KMS-11 (cell line): ENCODE results near the gene VPS4A.
A peak's percentile ranks its signal among the peaks of the same experiment; 100 is the strongest.

ENCODE experiments used
- H2AFZ ChIP-seq: fragments of 200-600 bp; sonication (generic); 2 replicates; pipeline ENCODE4 v1.6.1; 2016; ENCODE audit warnings: antibody characterized with exemption, mixed run types, low read depth
- H3K27ac ChIP-seq: fragments of 200-600 bp; sonication (generic); 2 replicates; pipeline ENCODE4 v1.6.1; 2016; ENCODE audit warnings: mild to moderate bottlenecking, mixed run types
- H3K27me3 ChIP-seq: fragments of 200-600 bp; sonication (generic); 2 replicates; pipeline ENCODE4 v1.6.1; 2017; ENCODE audit warnings: mild to moderate bottlenecking, low read depth, mixed run types, moderate library complexity; ENCODE audit not compliant: insufficient read depth
- H3K36me3 ChIP-seq: fragments of 200-600 bp; sonication (generic); 2 replicates; pipeline ENCODE4 v1.6.1; 2017; ENCODE audit warnings: mild to moderate bottlenecking, mixed run types; ENCODE audit not compliant: insufficient read depth
- H3K4me1 ChIP-seq: fragments of 200-600 bp; sonication (generic); 2 replicates; pipeline ENCODE4 v1.6.1; 2016; ENCODE audit warnings: mild to moderate bottlenecking, low read depth, mixed run types; ENCODE audit not compliant: poor library complexity, severe bottlenecking
- H3K4me2 ChIP-seq: fragments of 200-600 bp; sonication (generic); 2 replicates; pipeline ENCODE4 v1.7.0; 2016; ENCODE audit warnings: mild to moderate bottlenecking, mixed run types
- H3K4me3 ChIP-seq: fragments of 200-600 bp; sonication (generic); IDR thresholded peaks from 2 replicates; pipeline ENCODE4 v1.6.1; 2017; ENCODE audit warnings: low read depth, low read length, mixed read lengths; ENCODE audit not compliant: insufficient read depth
- H3K79me2 ChIP-seq: fragments of 200-600 bp; sonication (generic); 2 replicates; pipeline ENCODE4 v1.6.1; 2016; ENCODE audit warnings: low read depth, mixed run types; ENCODE audit not compliant: insufficient read depth
- H3K9ac ChIP-seq: fragments of 200-600 bp; sonication (generic); 2 replicates; pipeline ENCODE4 v1.6.1; 2016; ENCODE audit warnings: mild to moderate bottlenecking, mixed run types
- H4K20me1 ChIP-seq: fragments of 200-600 bp; sonication (generic); 2 replicates; pipeline ENCODE4 v1.6.1; 2016; ENCODE audit warnings: mild to moderate bottlenecking, mixed run types; ENCODE audit not compliant: insufficient read depth
- TF ChIP-seq, protein P1 (sequence below): fragments of 200-600 bp; sonication (generic); conservative IDR thresholded peaks from 2 replicates; pipeline ENCODE4 v1.6.1; 2017; ENCODE audit warnings: low read depth, mild to moderate bottlenecking, antibody characterized with exemption, low read length, moderate library complexity, mixed read lengths

Gene VPS4A

DNA sequence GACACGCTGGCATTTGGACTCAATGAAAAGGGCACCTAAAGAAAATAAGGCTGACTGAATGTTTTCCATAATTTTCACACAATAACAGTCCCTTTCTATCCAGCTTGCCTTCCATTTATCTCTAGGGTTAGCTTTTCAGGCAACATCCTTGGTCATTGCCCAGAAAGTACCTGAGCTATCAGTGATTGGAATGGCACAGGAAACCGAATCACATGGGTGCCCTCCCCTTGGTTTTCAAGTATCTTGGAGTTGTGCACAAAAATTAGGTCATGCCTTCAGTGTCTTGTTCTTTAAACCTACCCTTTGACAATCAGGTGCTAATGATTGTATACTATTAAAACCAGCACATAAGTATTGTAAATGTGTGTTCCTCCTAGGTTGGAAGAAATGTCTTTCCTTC lies 3.3 kb upstream of the VPS4A start:
- Histone ChIP-seq H3K79me2 (peaks cover 13% of the 10 kb centered on the region), H3K4me1 (peaks cover 24% of the 10 kb centered on the region), H3K36me3 (no peaks in the 10 kb centered on the region), H4K20me1 (no peaks in the 10 kb centered on the region), H3K27ac (no peak overlapping the region), H3K4me2 (no peak overlapping the region), H3K27me3 (no peaks in the 10 kb centered on the region), H2AFZ (no peak overlapping the region), H3K9ac (no peak overlapping the region), H3K4me3 (no peak overlapping the region)
- TF ChIP-seq, protein P1, sequence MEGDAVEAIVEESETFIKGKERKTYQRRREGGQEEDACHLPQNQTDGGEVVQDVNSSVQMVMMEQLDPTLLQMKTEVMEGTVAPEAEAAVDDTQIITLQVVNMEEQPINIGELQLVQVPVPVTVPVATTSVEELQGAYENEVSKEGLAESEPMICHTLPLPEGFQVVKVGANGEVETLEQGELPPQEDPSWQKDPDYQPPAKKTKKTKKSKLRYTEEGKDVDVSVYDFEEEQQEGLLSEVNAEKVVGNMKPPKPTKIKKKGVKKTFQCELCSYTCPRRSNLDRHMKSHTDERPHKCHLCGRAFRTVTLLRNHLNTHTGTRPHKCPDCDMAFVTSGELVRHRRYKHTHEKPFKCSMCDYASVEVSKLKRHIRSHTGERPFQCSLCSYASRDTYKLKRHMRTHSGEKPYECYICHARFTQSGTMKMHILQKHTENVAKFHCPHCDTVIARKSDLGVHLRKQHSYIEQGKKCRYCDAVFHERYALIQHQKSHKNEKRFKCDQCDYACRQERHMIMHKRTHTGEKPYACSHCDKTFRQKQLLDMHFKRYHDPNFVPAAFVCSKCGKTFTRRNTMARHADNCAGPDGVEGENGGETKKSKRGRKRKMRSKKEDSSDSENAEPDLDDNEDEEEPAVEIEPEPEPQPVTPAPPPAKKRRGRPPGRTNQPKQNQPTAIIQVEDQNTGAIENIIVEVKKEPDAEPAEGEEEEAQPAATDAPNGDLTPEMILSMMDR: no peak

DNA sequence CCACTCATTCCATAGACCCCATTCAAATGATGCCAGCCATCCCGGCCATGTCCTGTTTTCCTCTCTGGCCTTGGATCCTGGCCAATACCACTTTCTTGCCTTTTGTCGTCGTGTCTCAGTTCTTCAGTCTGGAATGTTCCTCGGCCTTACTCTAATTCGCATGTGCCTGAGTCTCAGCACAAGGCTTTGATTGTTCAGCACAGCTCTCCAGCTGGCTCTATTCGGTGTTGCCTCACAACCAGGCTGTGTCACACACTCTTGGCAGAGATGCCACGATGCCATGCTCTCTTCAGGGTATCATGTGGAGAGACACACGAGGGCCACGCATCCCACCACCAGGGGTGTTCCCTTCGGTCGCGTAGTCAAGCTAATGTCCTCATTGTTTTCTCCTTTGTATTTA lies 1.8 kb upstream of the VPS4A start:
- no peaks in the 10 kb centered on the region for H3K36me3 ChIP-seq
- H4K20me1 ChIP-seq: no peaks in the 10 kb centered on the region
- no peak overlapping the region for H3K27ac ChIP-seq
- no peak overlapping the region for H3K4me3 ChIP-seq
- TF ChIP-seq, protein P1: no peak
- no peak overlapping the region for H3K4me2 ChIP-seq
- peaks cover 26% of the 10 kb centered on the region for H3K79me2 ChIP-seq
- H3K27me3 ChIP-seq: no peaks in the 10 kb centered on the region
- H3K4me1 ChIP-seq: peaks cover 31% of the 10 kb centered on the region
- H3K9ac ChIP-seq: no peak overlapping the region
- no peak overlapping the region for H2AFZ ChIP-seq

DNA sequence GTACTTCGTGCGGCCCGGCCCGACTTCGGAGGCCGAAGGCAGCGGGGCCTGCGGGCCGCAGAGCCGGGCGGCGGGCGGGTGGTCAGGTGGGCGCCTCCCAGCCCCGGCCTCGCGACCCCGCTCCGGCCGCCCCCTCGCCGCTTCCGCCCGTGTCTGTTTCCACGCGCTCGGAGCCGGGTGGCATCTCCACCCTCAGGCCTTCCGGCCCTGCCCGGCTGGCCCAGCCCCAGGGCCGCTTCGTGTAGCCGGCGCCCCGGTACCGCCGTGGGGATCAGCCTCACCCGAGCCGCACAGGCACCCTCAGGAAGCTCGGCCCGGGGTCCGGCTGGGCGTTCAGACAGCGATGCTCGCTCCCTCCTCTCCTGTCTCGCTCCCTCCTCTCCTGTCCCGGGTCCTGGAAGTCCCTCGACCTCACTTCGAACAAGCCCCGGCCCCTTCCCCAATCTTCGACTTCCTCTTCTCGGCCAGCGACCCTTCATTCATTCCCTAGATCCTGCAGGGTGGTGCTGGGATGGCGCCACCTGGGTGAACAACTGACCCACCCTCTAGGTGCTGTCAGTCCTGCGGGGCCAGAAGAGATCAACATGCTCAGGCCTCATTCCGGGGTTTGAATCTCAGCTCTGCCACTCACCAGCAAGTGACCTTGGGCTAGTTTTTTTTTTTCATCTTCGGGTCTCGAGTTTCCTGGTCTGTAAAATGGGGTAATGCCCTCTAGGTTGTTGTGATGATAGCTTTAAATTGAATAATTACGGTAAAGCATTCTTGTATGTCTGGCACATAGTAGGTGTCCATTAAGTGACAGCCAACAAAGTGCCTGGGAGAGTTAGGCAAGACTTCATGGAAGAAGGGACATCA lies 610 bp downstream of the VPS4A start:
- H3K27ac ChIP-seq: peak overlapping the region; percentile 67
- H3K79me2 ChIP-seq: peaks cover 35% of the 10 kb centered on the region
- H2AFZ ChIP-seq: peak overlapping the region; percentile 57; the same call in 1 of the 2 replicates

DNA sequence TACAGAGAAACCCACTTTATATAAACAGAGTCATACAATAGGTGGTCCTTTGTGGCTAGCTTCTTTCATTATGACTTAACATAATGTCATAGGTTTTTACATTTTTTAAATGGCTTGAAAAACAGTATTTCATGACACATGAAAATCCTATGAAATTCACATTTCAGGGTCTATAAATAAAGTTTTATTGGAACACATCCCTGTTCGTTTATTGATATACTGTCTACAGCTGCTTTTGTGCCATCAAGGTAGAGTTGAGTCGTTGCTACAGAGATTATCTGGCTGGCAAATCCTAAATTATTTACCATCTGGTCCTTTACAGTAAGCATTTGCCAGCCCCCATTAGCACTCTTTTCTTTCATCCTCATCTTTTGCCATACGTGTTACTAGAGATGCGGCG lies 2.3 kb downstream of the VPS4A start:
- Histone ChIP-seq H3K79me2 (peaks cover 35% of the 10 kb centered on the region), H4K20me1 (no peaks in the 10 kb centered on the region), H3K27me3 (no peaks in the 10 kb centered on the region), H3K4me2 (no peak overlapping the region), H3K36me3 (no peaks in the 10 kb centered on the region; the same call in 1 of the 2 replicates), H3K27ac (no peak overlapping the region), H2AFZ (no peak overlapping the region), H3K4me3 (no peak overlapping the region), H3K4me1 (peaks cover 23% of the 10 kb centered on the region), H3K9ac (no peak overlapping the region)
- TF ChIP-seq, protein P1: no peak

More for the DNA sequence above, 610 bp downstream of the VPS4A start:
- peak overlapping the region; percentile 58 for H3K4me2 ChIP-seq
- H3K4me3 ChIP-seq: no peak overlapping the region
- H3K9ac ChIP-seq: peak overlapping the region; percentile 78
- no peaks in the 10 kb centered on the region for H3K27me3 ChIP-seq
- no peaks in the 10 kb centered on the region for H4K20me1 ChIP-seq
- TF ChIP-seq, protein P1: no peak
- H3K4me1 ChIP-seq: peaks cover 23% of the 10 kb centered on the region
- no peaks in the 10 kb centered on the region for H3K36me3 ChIP-seq
